ENCODE measurements around the gene FLNC.

DNA sequence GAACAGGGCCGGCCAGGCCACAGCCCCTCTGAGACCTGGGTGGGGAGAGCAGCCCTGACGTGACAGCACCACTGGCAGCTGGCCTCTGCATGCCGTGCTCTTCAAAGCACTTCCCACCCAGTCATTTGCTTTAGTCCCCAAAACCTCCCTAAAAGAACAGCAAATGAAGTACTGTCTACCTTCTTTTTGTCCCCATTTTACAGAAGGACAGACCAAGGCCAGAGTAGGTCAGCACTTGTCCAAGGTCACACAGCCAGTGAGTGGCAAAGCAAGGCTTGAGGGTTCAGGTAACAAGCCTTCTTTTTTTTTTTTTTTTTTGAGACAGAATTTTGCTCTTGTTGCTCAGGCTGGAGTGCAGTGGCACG, 47.5 kb downstream of the FLNC start:
- TF ChIP-seq MAX (IDR thresholded peaks at IDR 0.05; ENCODE audit: insufficient read depth, insufficient read length) (no peak), EZH2 (IDR thresholded peaks at IDR 0.05; ENCODE audit: borderline replicate concordance, low read depth, low read length, severe bottlenecking) (no peak), POLR2A (IDR thresholded peaks at IDR 0.05; ENCODE audit: low read depth, low read length) (no peak), MYC (IDR thresholded peaks at IDR 0.05; ENCODE audit: low read depth, low read length) (no peak), POLR2AphosphoS5 (IDR thresholded peaks at IDR 0.05; ENCODE audit: insufficient read depth, low read depth, low read length) (no peak), FOS (IDR thresholded peaks at IDR 0.05; ENCODE audit: borderline replicate concordance, insufficient read depth, low read length) (no peak)
- TF ChIP-seq, protein P1, sequence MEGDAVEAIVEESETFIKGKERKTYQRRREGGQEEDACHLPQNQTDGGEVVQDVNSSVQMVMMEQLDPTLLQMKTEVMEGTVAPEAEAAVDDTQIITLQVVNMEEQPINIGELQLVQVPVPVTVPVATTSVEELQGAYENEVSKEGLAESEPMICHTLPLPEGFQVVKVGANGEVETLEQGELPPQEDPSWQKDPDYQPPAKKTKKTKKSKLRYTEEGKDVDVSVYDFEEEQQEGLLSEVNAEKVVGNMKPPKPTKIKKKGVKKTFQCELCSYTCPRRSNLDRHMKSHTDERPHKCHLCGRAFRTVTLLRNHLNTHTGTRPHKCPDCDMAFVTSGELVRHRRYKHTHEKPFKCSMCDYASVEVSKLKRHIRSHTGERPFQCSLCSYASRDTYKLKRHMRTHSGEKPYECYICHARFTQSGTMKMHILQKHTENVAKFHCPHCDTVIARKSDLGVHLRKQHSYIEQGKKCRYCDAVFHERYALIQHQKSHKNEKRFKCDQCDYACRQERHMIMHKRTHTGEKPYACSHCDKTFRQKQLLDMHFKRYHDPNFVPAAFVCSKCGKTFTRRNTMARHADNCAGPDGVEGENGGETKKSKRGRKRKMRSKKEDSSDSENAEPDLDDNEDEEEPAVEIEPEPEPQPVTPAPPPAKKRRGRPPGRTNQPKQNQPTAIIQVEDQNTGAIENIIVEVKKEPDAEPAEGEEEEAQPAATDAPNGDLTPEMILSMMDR (IDR thresholded peaks at IDR 0.05; ENCODE audit: extremely low read depth in 1 of 2, insufficient read depth in 1 of 2, low read depth in 1 of 2, low read length in 2 of 2) = no peak

Measured in endothelial cell of umbilical vein (primary cell).